GM12892 (cell line): ENCODE data around the gene SAP30BP.

Experiments
- DNase-seq: peaks from one replicate; pipeline ENCODE4 v3.0.0; 2011; ENCODE audit not compliant: insufficient read length
- FAIRE-seq: peaks from 2 replicates; lab custom pipeline; 2011; peaks lifted over from hg19 to GRCh38; lab: Jason Lieb, UNC
- POLR2A ChIP-seq: IDR thresholded peaks from 2 replicates; pipeline ENCODE4 v1.6.1; 2011; ENCODE audit warnings: low read depth, low read length, control low read depth
- POLR2AphosphoS5 ChIP-seq: IDR thresholded peaks from 2 replicates; pipeline ENCODE4 v1.6.1; 2011; ENCODE audit warnings: low read depth, low read length, control low read depth
- TAF1 ChIP-seq: IDR thresholded peaks from 2 replicates; pipeline ENCODE4 v1.6.1; 2011; ENCODE audit warnings: low read depth, mild to moderate bottlenecking, control low read depth, low read length, borderline replicate concordance

SAP30BP gene

DNA sequence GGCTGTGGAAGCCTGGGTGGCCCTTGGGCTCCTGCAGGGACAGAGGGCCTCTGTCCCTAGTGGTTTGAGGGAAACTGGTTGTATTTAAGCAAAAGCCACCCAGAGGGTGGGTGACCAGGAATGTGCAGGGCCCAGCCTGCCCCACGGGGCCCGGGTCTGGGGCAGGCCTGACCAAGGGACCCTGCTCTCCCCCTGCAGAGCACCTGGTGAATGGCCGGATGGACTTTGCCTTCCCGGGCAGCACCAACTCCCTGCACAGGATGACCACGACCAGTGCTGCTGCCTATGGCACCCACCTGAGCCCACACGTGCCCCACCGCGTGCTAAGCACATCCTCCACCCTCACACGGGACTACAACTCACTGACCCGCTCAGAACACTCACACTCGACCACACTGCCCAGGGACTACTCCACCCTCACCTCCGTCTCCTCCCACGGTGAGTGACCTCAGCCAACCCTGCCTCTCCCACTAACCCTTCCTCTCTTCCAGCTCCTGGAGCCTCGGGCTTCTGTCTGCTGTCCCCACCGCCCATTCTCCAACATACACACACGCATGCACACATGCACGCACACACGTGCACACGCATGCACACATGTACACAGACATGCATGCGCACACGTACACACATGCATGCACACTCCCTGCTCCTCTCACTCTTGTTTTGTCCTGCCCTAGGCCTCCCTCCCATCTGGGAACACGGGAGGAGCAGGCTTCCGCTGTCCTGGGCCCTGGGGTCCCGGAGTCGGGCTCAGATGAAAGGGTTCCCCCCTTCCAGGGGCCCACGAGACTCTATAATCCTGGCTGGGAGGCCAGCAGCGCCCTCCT lies 87.5 kb downstream of the SAP30BP start:
- TF ChIP-seq TAF1 (no peak), POLR2A (no peak), POLR2AphosphoS5 (no peak)
- DNase-seq (no peak), FAIRE-seq (no peak)

DNA sequence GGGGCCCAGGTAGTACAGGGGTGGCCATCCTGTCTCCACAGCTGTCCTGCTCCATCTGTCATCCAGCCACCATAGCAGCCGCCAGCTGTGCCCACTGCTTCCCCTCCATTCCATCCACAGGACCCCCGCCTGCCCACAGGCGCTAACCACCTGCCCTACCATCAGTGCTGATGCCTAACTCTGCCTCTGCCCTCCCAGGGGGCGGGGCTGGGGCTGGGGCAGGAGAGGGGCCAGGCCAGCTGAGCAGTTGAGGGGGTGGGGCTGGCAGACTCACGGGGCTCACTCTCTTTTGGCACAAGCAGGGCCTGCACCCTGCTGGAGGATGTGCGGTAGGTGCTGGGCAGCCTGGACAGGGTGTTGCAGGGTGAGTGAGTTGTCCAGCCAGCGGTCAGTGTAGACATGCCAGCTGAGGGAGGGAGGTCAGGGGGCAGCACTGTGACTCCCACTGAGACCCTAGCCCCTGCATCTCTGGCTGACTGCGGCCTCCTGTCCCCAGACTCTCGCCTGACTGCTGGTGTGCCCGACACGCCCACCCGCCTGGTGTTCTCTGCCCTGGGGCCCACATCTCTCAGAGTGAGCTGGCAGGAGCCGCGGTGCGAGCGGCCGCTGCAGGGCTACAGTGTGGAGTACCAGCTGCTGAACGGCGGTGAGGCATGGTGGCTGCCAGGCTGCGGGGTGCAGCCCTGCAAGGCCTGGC lies 88.2 kb downstream of the SAP30BP start:
- DNase-seq, result no peak
- FAIRE-seq, result no peak
- no peak for TF ChIP-seq POLR2A
- no peak for TF ChIP-seq POLR2AphosphoS5
- TF ChIP-seq TAF1, result no peak

DNA sequence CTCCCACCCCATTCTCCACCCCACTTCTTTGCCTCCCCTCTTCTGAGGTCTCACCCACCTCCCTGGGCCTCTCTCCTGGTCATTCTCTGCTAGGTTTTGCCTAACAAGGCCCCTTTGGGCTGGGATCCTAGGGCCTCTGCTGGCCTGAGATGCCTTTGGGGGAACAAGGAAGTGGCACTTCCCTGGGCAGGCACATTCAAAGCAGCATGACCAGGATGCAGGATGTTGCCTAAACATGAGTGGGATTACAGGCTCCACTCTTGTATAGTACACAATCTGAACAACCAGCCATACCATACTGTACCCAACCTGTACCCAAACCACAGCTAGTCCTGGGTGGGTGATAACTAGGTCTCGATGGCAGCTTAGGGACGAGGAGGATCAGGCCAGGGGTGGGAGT lies 88.9 kb downstream of the SAP30BP start:
- DNase-seq, result no peak
- FAIRE-seq, result no peak
- TF ChIP-seq POLR2A (no peak), POLR2AphosphoS5 (no peak), TAF1 (no peak)

DNA sequence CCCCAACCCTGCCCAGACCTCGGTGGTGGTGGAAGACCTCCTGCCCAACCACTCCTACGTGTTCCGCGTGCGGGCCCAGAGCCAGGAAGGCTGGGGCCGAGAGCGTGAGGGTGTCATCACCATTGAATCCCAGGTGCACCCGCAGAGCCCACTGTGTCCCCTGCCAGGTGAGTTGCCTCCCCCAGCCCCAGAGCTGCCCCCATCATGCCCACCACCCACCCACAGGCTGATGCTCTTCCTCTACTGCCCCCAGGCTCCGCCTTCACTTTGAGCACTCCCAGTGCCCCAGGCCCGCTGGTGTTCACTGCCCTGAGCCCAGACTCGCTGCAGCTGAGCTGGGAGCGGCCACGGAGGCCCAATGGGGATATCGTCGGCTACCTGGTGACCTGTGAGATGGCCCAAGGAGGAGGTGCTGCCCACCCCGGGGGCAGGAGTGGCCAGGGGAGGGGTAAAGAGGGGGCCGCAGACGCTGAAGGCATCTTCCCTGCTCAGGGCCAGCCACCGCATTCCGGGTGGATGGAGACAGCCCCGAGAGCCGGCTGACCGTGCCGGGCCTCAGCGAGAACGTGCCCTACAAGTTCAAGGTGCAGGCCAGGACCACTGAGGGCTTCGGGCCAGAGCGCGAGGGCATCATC lies 89.4 kb downstream of the SAP30BP start:
- FAIRE-seq (no peak), DNase-seq (no peak)
- TF ChIP-seq POLR2AphosphoS5, result no peak
- TF ChIP-seq POLR2A, result no peak
- no peak for TF ChIP-seq TAF1

DNA sequence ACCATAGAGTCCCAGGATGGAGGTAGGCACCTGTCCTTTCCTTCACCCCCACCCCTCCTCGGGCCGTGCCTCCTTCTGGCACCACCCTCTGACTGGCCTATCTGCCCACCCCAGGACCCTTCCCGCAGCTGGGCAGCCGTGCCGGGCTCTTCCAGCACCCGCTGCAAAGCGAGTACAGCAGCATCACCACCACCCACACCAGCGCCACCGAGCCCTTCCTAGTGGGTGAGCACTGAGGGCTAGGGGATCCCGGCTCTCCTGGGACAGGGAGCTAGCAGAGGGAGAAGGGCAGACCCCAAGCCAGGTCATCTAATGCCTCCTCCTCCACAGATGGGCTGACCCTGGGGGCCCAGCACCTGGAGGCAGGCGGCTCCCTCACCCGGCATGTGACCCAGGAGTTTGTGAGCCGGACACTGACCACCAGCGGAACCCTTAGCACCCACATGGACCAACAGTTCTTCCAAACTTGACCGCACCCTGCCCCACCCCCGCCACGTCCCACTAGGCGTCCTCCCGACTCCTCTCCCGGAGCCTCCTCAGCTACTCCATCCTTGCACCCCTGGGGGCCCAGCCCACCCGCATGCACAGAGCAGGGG lies 90.0 kb downstream of the SAP30BP start:
- DNase-seq, result no peak
- FAIRE-seq, result no peak

More for the DNA sequence above, 90.0 kb downstream of the SAP30BP start:
- TF ChIP-seq TAF1 (no peak), POLR2A (no peak), POLR2AphosphoS5 (no peak)
